Neuronal stem cell (in vitro differentiated cells): ENCODE data around the gene EXOC6.
"Not testable (repeated sequence)": the region's sequence is repeated elsewhere in the genome, so short reads cannot be mapped to it uniquely, and the experiment has no call there.

Experiments used
- DNase-seq: peaks from one replicate; pipeline ENCODE4 v3.0.0-alpha.2; 2013; ENCODE audit warnings: low spot score
- H2AFZ ChIP-seq: one replicate; pipeline ENCODE4 v1.6.1; 2013; ENCODE audit warnings: mild to moderate bottlenecking, low read length, inconsistent platforms
- H2AK5ac ChIP-seq: 2 replicates; pipeline ENCODE4 v1.6.1; 2013; ENCODE audit warnings: low read depth, mild to moderate bottlenecking, inconsistent platforms, low read length, moderate library complexity, mixed read lengths
- H2BK120ac ChIP-seq: 2 replicates; pipeline ENCODE4 v1.6.1; 2013; ENCODE audit warnings: low read depth, mild to moderate bottlenecking, inconsistent platforms, low read length, moderate library complexity, mixed read lengths
- H2BK12ac ChIP-seq: one replicate; pipeline ENCODE4 v1.6.1; 2013; ENCODE audit warnings: low read length, inconsistent platforms
- H2BK15ac ChIP-seq: 2 replicates; pipeline ENCODE4 v1.6.1; 2013; ENCODE audit warnings: mild to moderate bottlenecking, low read length, inconsistent platforms, mixed read lengths
- H2BK5ac ChIP-seq: one replicate; pipeline ENCODE4 v1.6.1; 2013; ENCODE audit warnings: inconsistent platforms, mild to moderate bottlenecking, low read length, moderate library complexity
- H3K14ac ChIP-seq: one replicate; pipeline ENCODE4 v1.6.1; 2013; ENCODE audit warnings: low read length, inconsistent platforms
- H3K18ac ChIP-seq: 2 replicates; pipeline ENCODE4 v1.6.1; 2013; ENCODE audit warnings: low read length, inconsistent platforms
- H3K23ac ChIP-seq: 2 replicates; pipeline ENCODE4 v1.6.1; 2013; ENCODE audit warnings: low read depth, mild to moderate bottlenecking, mixed read lengths, low read length, inconsistent platforms; ENCODE audit not compliant: poor library complexity
- H3K27ac ChIP-seq: replicated peaks from 3 replicates; pipeline ENCODE4 v1.5.1; 2013; ENCODE audit warnings: low read length, inconsistent platforms
- H3K27me3 ChIP-seq, 3 experiments: 2 replicates each; pipeline ENCODE4 v1.6.1; 2013; ENCODE audit warnings: low read length in 3 of 3, mild to moderate bottlenecking in 2 of 3, inconsistent platforms in 1 of 3, low read depth in 1 of 3, mixed read lengths in 1 of 3, moderate library complexity in 1 of 3; ENCODE audit not compliant: control insufficient read depth in 3 of 3, insufficient read depth in 3 of 3
- H3K36me3 ChIP-seq, 2 donors: replicated peaks in 1 of 2; 2 replicates each; pipeline ENCODE4 v1.6.1; 2013; ENCODE audit warnings: low read length in 2 of 2; ENCODE audit not compliant: control insufficient read depth in 2 of 2, insufficient read depth in 2 of 2
- H3K4ac ChIP-seq: 2 replicates; pipeline ENCODE4 v1.6.1; 2013; ENCODE audit warnings: inconsistent platforms, mild to moderate bottlenecking, low read length, moderate library complexity
- H3K4me1 ChIP-seq, 2 donors: 1 replicate in 1 of 2; 2 replicates in 1 of 2; pipeline ENCODE4 v1.6.1; 2013; ENCODE audit warnings: low read length in 2 of 2, low read depth in 1 of 2; ENCODE audit not compliant: control insufficient read depth in 2 of 2, insufficient read depth in 1 of 2
- H3K4me2 ChIP-seq: one replicate; pipeline ENCODE4 v1.6.1; 2013; ENCODE audit warnings: mild to moderate bottlenecking, low read length, inconsistent platforms; ENCODE audit not compliant: insufficient read depth, poor library complexity, severe bottlenecking
- H3K4me3 ChIP-seq, 2 donors: 2 replicates each; pipeline ENCODE4 v1.5.1; 2013; ENCODE audit warnings: low read length in 2 of 2, mild to moderate bottlenecking in 2 of 2, inconsistent platforms in 1 of 2, moderate library complexity in 1 of 2
- H3K79me1 ChIP-seq: one replicate; pipeline ENCODE4 v1.6.1; 2013; ENCODE audit warnings: low read depth, mild to moderate bottlenecking, inconsistent platforms, low read length, moderate library complexity
- H3K9ac ChIP-seq: one replicate; pipeline ENCODE4 v1.6.1; 2013; ENCODE audit warnings: mild to moderate bottlenecking, low read depth, low read length, inconsistent platforms; ENCODE audit not compliant: poor library complexity
- H3K9me3 ChIP-seq, 2 donors: replicated peaks in 1 of 2; 2 replicates each; pipeline versions ENCODE3 to v1.6.1; 2013; ENCODE audit warnings: low read length in 2 of 2, mild to moderate bottlenecking in 2 of 2, inconsistent platforms in 1 of 2, low read depth in 1 of 2, mixed read lengths in 1 of 2, moderate library complexity in 1 of 2; ENCODE audit not compliant: control insufficient read depth in 2 of 2, insufficient read depth in 1 of 2
- H4K8ac ChIP-seq: one replicate; pipeline ENCODE4 v1.6.1; 2013; ENCODE audit warnings: low read depth, mild to moderate bottlenecking, inconsistent platforms, low read length, moderate library complexity
- H4K91ac ChIP-seq: one replicate; pipeline ENCODE4 v1.6.1; 2013; ENCODE audit warnings: low read length, low read depth, mild to moderate bottlenecking, inconsistent platforms; ENCODE audit not compliant: poor library complexity
- WGBS, 2 donors: extraction: QIAGEN DNeasy Blood & Tissue Kit; methylation state at CpG; one replicate each; pipeline ENCODE4 v1.1.7; 2013; ENCODE audit warnings: missing lambda C conversion rate in 2 of 2, mixed read lengths in 1 of 2; ENCODE audit not compliant: insufficient read length in 2 of 2, insufficient replicate concordance in 1 of 2; ENCODE audit errors: extremely low coverage in 2 of 2; 5-methylcytosine and 5-hydroxymethylcytosine counted together

Gene EXOC6

DNA sequence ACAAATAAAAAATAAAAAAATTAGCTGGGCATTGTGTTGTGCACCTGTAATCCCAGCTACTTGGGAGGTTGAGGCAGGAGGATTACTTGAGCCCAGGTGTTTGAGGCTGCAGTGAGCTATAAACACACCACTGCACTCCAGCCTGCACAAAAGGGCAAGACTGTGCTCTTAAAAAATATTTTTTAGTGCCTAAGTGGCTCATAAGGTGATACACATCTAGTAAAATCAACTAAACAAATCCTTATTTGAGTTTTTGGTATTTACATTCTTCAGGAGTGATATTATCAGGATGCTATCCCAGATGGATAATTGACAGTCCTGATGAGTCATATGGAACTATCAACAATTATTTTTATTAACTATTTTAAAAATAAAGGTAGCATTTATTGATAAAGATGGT lies 93.9 kb downstream of the EXOC6 start:
- Histone ChIP-seq H3K27me3 (no peaks in the 10 kb centered on the region), H3K4me3 (no peak overlapping the region), H4K8ac (no peak overlapping the region), H3K79me1 (no peaks in the 10 kb centered on the region), H2BK120ac (no peak overlapping the region), H3K4me1 (no peaks in the 10 kb centered on the region), H4K91ac (no peak overlapping the region), H2BK12ac (no peak overlapping the region), H2AFZ (no peak overlapping the region), H3K36me3 (peaks cover 2 to 44% of the 10 kb centered on the region in 2 donors), H3K9me3 (no peaks in the 10 kb centered on the region), H3K9ac (no peak overlapping the region), H3K14ac (no peak overlapping the region), H2BK5ac (no peak overlapping the region), H3K23ac (no peak overlapping the region), H3K18ac (no peak overlapping the region), H3K27ac (no peak overlapping the region), H3K4ac (no peak overlapping the region), H2BK15ac (no peak overlapping the region), H2AK5ac (no peak overlapping the region), H3K4me2 (no peak overlapping the region)
- no peak for DNase-seq

DNA sequence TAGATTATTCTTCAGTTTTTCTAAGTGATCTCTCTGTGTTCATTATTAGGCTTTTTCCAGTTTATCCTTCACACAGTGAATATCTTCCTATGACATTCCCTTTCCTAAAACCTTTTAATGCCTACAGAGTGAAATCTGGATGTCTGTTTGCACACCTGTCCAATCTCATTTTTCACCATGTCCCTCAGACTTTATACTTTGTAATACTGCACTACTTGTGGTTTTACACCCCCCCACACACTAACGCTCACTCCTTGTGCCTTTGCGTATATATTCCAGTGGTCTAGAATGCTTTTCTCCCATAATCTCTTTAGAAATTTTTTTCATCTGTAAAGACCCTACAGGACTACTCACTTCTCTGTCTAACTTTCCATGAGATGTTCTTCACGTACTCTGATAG lies 98.2 kb downstream of the EXOC6 start:
- Histone ChIP-seq H3K9ac (no peak overlapping the region), H3K4me2 (no peak overlapping the region), H2BK15ac (no peak overlapping the region), H3K18ac (no peak overlapping the region), H3K79me1 (no peaks in the 10 kb centered on the region), H3K9me3 (no peaks in the 10 kb centered on the region), H4K8ac (no peak overlapping the region), H4K91ac (no peak overlapping the region), H2BK5ac (no peak overlapping the region), H3K27ac (no peak overlapping the region), H3K4me1 (no peaks in the 10 kb centered on the region), H2BK120ac (no peak overlapping the region), H2BK12ac (no peak overlapping the region), H3K23ac (no peak overlapping the region), H2AFZ (no peak overlapping the region), H3K4me3 (no peak overlapping the region), H3K27me3 (no peaks in the 10 kb centered on the region), H3K4ac (no peak overlapping the region), H3K14ac (no peak overlapping the region), H2AK5ac (no peak overlapping the region), H3K36me3 (peaks cover 2 to 62% of the 10 kb centered on the region in 2 donors)
- WGBS, 2 donors = no CpG with 5 or more reads among the region's 3 CpGs
- DNase-seq = no peak

DNA sequence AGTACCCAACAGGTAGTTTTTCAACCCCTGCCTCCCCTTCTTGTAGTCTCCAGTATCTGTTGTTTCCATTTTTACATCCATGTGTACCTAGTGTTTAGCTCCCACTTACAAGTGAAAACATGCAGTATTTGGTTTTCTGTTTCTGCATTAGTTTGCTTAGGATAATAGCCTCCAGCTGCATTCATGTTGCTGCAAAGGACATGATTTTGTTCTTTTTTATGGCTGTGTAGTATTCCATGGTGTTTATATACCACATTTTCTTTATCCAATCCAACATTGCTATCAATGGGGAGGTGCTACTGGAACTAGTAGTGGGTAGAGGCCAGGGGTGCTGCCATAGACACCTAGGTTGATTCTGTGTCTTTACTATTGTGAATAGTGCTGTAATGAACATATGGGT lies 104.3 kb downstream of the EXOC6 start:
- not testable (repeated sequence) for H3K4me2 ChIP-seq, H3K18ac ChIP-seq, H2BK12ac ChIP-seq, H4K8ac ChIP-seq, H3K9me3 ChIP-seq, H3K4me1 ChIP-seq, H2AFZ ChIP-seq, H2BK5ac ChIP-seq, H2AK5ac ChIP-seq, H2BK120ac ChIP-seq, H4K91ac ChIP-seq, H3K4ac ChIP-seq, H2BK15ac ChIP-seq, H3K79me1 ChIP-seq, H3K4me3 ChIP-seq, H3K27ac ChIP-seq, H3K9ac ChIP-seq, H3K27me3 ChIP-seq, H3K14ac ChIP-seq, DNase-seq, H3K23ac ChIP-seq
- H3K36me3 ChIP-seq = peaks cover 2 to 68% of the 10 kb centered on the region in 2 donors

DNA sequence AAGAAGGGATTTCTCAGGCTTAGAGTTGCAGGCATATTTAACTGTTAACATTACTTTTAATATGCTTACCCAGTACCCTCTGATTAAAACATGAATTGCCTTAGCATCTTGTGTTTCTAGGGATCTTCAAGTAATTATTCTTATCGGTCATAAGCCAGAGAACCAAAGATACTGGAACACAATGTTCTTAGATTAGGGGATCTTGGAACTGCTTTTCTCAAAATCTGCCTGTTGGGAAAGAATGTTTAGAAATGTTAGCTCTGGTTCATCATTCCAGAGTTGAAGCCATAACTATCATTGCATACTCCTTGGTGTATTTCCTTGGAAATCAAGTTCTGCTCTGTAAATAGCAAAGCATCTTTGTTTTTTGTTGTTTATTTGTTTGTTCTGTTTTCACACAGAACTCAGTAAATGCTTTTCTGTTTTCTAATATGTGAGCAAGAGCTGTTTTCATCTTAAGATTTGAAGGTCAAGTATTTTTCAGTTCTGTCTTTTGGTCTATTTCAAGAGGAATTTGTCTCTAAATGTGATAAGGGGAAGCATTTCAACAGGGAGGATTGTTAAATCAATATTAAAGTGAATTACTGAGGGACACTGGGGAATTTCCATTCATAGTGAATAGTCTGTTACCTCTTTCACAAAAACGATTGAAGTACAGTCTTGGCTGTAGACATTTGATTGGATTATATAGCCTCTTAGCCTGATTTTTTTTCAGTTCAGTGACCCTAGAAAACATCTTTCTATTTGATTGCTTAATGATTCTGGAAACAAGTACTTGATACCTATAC lies 109.1 kb downstream of the EXOC6 start:
- no peak for DNase-seq
- Histone ChIP-seq H2BK120ac (no peak overlapping the region), H3K9ac (no peak overlapping the region), H3K4me2 (no peak overlapping the region), H2AK5ac (no peak overlapping the region), H3K36me3 (peaks cover under 1 to 51% of the 10 kb centered on the region in 2 donors), H3K27me3 (no peaks in the 10 kb centered on the region), H3K9me3 (no peaks in the 10 kb centered on the region), H4K91ac (no peak overlapping the region), H2BK5ac (no peak overlapping the region), H3K18ac (no peak overlapping the region), H3K4ac (no peak overlapping the region), H3K23ac (no peak overlapping the region), H3K4me3 (no peak overlapping the region), H2BK15ac (no peak overlapping the region), H3K4me1 (no peaks in the 10 kb centered on the region), H4K8ac (no peak overlapping the region), H3K79me1 (no peaks in the 10 kb centered on the region), H3K14ac (no peak overlapping the region), H2AFZ (no peak overlapping the region), H3K27ac (no peak overlapping the region), H2BK12ac (no peak overlapping the region)
- WGBS, 2 donors = no CpG with 5 or more reads among the region's 2 CpGs
